Ovary (tissue), 9 donors: Measurements from ENCODE around the gene MILR1. TPM values are rescaled to one million over a fixed set of nuclear protein-coding genes. Genes with fewer than 3 reads are reported as not detected.

ENCODE experiments used
- DNase-seq, 5 donors: peaks; one replicate each; pipeline ENCODE4 v3.0.0-alpha.2; 2019 to 2020
- H3K27ac ChIP-seq, 2 donors: fragments of 200-600 bp; one replicate each; pipeline versions ENCODE4 v1.5.1 to v1.8.0; 2019 to 2022
- H3K27me3 ChIP-seq: fragments of 200-600 bp; one replicate; pipeline ENCODE4 v1.8.0; 2022
- H3K36me3 ChIP-seq: fragments of 200-600 bp; sonication (generic); one replicate; pipeline ENCODE4 v1.5.1; 2019
- H3K4me1 ChIP-seq: one replicate; pipeline ENCODE4 v1.8.1; 2013; ENCODE audit warnings: mild to moderate bottlenecking, moderate library complexity; ENCODE audit not compliant: insufficient read depth
- H3K4me3 ChIP-seq: fragments of 200-600 bp; sonication (generic); one replicate; pipeline ENCODE4 v1.5.1; 2017
- H3K9me3 ChIP-seq, 2 donors: fragments of 200-600 bp in 1 of 2; sonication (generic) in 1 of 2; one replicate each; pipeline versions ENCODE4 v1.5.1 to v1.8.1; 2013 to 2019; ENCODE audit warnings: mild to moderate bottlenecking in 1 of 2, moderate library complexity in 1 of 2
- CTCF ChIP-seq, 3 donors: fragments of 450-650 bp in 2 of 3; fragments of 200-600 bp in 1 of 3; IDR thresholded peaks; one replicate each; pipeline versions ENCODE4 v1.5.1 to v1.8.0; 2016 to 2022; ENCODE audit warnings: antibody characterized with exemption in 3 of 3, mild to moderate bottlenecking in 1 of 3
- EP300 ChIP-seq: sonication (generic); formaldehyde crosslinking; IDR thresholded peaks from one replicate; pipeline ENCODE4 v1.6.1; 2017; ENCODE audit warnings: antibody characterized with exemption
- POLR2A ChIP-seq: fragments of 450-650 bp; IDR thresholded peaks from one replicate; pipeline ENCODE4 v1.6.1; 2017; ENCODE audit warnings: antibody characterized with exemption, mild to moderate bottlenecking, moderate library complexity
- WGBS, 3 donors: extraction: QIAGEN DNeasy Blood & Tissue Kit in 1 of 3; methylation state at CpG; one replicate each; pipeline versions ENCODE4 v1.1.5 to v1.1.7; 2013 to 2017; 5-methylcytosine and 5-hydroxymethylcytosine counted together
- intact Hi-C, 4 donors: fragments of 100-400 bp; cut with DNase I; formaldehyde crosslinking; loops; one replicate each; pipeline versions ENCODE4 v1.11.0 to v1.15.1; 2022 to 2023
- polyA plus RNA-seq, 2 donors: library from polyadenylated mRNA; stranded (reverse); fragments of 200-250 nt in 1 of 2; fragments of 350-450 nt in 1 of 2; fragmentation: Illumina TruSeq in 1 of 2; extraction: RNeasy Lipid Tissue Mini Kit (QIAGEN cat#74804) in 1 of 2; gene quantifications; one replicate each; pipeline ENCODE4 v1.2.3, GENCODE V29; 2013 to 2014
- total RNA-seq, 7 donors: library from RNA; depleted of rRNA in 2 of 7; stranded (reverse); fragments of >200 nt in 2 of 7; fragmentation: NEBNext Ultra II Directional in 3 of 7; extraction: Animal tissue kit (Norgen Biotek cat#: 25700) in 3 of 7; gene quantifications; one replicate each; pipeline versions ENCODE4 v1.1.0 to v1.2.4, GENCODE V29; 2016 to 2023
- donor health status: DM: no; HTN: no; CAD: no; lungs with moderate emphysema.
- donor health status: DM: no; HTN: no; CAD: no.
- donor health status: Bipolar disorder and iron deficiency.
- donor health status: DM: yes; HTN: yes; CAD: no.
- donor health status: DM: no; HTN: no; CAD: no.
- donor health status: DM: yes; HTN: yes; CAD: no.

MILR1 gene
- total and polyA plus RNA-seq, 9 donors = 2.0 to 16.4 (median 6.8) TPM

GRCh38 chr17:64484380-64484779, 35.5 kb downstream of the MILR1 start:
- intact Hi-C loops = no loop called here
- H3K4me3 ChIP-seq = no peak overlapping the region
- H3K4me1 ChIP-seq = no peaks in the 10 kb centered on the region
- H3K9me3 ChIP-seq = no peaks in the 10 kb centered on the region
- no peaks in the 10 kb centered on the region for H3K36me3 ChIP-seq
- H3K27ac ChIP-seq = no peak overlapping the region
- WGBS, 3 donors = 88 to 94% (median 88%) methylated on average over 3 of the region's 3 CpGs
- DNase-seq = no peak
- no peak for TF ChIP-seq POLR2A
- no peak for TF ChIP-seq EP300
- TF ChIP-seq CTCF (IDR thresholded peaks at IDR 0.05) = no peak
- H3K27me3 ChIP-seq = no peaks in the 10 kb centered on the region

GRCh38 chr17:64488301-64488700, 39.4 kb downstream of the MILR1 start:
- DNase-seq = no peak
- H3K27me3 ChIP-seq = no peaks in the 10 kb centered on the region
- no peaks in the 10 kb centered on the region for H3K9me3 ChIP-seq
- no peak for TF ChIP-seq EP300
- no peak for TF ChIP-seq CTCF (IDR thresholded peaks at IDR 0.05)
- TF ChIP-seq POLR2A = no peak
- 93 to 100% (median 98%) methylated on average over 2 of the region's 2 CpGs for WGBS, 3 donors
- no peak overlapping the region for H3K4me3 ChIP-seq
- intact Hi-C loops = no loop called here
- no peak overlapping the region for H3K27ac ChIP-seq
- no peaks in the 10 kb centered on the region for H3K4me1 ChIP-seq
- no peaks in the 10 kb centered on the region for H3K36me3 ChIP-seq

- Histone ChIP-seq H3K27me3 (no peaks in the 10 kb centered on the region), H3K9me3 (no peaks in the 10 kb centered on the region), H3K36me3 (no peaks in the 10 kb centered on the region), H3K4me3 (no peak overlapping the region), H3K27ac (no peak overlapping the region), H3K4me1 (peaks cover 6% of the 10 kb centered on the region)
- intact Hi-C loops = loop anchor here in 2 of 4 donors (10.0 kb wide), 2 partner anchors 66 to 176 kb away; no protein-coding TSS in a partner anchor
- DNase-seq = no peak
- WGBS, 3 donors = 91 to 93% (median 92%) methylated on average over 13 of the region's 13 CpGs
- no peak for TF ChIP-seq CTCF (IDR thresholded peaks at IDR 0.05)
- TF ChIP-seq EP300 = no peak
- no peak for TF ChIP-seq POLR2A
Measured at GRCh38 chr17:64491034-64491860, 42.3 kb downstream of the MILR1 start.

- TF ChIP-seq CTCF (IDR thresholded peaks at IDR 0.05) (no peak), POLR2A (no peak), EP300 (no peak)
- DNase-seq = no peak
- intact Hi-C loops = loop anchor here in 2 of 4 donors (10.0 kb wide), 2 partner anchors 67 to 177 kb away; no protein-coding TSS in a partner anchor
- Histone ChIP-seq H3K27ac (no peak overlapping the region), H3K4me1 (peaks cover 6% of the 10 kb centered on the region), H3K4me3 (no peak overlapping the region), H3K9me3 (no peaks in the 10 kb centered on the region), H3K27me3 (no peaks in the 10 kb centered on the region), H3K36me3 (no peaks in the 10 kb centered on the region)
- 65 to 85% (median 81%) methylated on average over 3 of the region's 3 CpGs for WGBS, 3 donors
Measured at GRCh38 chr17:64491994-64492393, 43.1 kb downstream of the MILR1 start.
